ENCODE data around the gene SNCA.

DNA sequence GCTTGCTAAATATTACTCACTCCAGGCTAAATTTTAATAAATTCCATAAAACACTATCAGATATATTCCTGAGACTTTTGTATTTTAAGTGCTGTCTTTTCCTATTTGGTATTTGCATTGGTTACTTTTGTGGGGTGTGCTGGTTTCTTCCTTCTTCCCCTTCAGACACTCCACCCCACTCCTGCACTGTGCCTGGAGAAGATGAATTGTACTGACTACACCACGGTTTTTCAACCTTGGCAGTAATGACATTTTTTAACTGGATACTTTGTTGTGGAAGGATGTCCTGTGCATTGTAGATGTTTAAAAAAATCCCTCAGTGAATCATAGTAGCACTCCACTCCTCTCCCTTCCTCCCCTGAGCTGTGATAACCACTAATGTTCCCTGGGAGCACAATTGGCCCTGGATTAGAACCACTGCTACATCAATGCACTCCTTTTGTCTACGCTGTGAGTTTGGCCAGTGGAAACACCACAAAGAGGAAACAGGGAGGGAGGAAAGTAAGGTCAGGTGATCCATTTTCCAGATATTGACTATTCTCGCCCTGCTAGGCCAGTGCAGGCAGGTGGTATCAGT lies 36.3 kb downstream of the SNCA start:
- TF ChIP-seq, protein P1, sequence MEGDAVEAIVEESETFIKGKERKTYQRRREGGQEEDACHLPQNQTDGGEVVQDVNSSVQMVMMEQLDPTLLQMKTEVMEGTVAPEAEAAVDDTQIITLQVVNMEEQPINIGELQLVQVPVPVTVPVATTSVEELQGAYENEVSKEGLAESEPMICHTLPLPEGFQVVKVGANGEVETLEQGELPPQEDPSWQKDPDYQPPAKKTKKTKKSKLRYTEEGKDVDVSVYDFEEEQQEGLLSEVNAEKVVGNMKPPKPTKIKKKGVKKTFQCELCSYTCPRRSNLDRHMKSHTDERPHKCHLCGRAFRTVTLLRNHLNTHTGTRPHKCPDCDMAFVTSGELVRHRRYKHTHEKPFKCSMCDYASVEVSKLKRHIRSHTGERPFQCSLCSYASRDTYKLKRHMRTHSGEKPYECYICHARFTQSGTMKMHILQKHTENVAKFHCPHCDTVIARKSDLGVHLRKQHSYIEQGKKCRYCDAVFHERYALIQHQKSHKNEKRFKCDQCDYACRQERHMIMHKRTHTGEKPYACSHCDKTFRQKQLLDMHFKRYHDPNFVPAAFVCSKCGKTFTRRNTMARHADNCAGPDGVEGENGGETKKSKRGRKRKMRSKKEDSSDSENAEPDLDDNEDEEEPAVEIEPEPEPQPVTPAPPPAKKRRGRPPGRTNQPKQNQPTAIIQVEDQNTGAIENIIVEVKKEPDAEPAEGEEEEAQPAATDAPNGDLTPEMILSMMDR (IDR thresholded peaks at IDR 0.05): no peak
- TF ChIP-seq POLR2AphosphoS5 (IDR thresholded peaks at IDR 0.05; ENCODE audit: low read depth, low read length) (no peak), SIN3A (IDR thresholded peaks at IDR 0.05; ENCODE audit: borderline replicate concordance, insufficient read depth, low read depth, low read length) (no peak), REST (IDR thresholded peaks at IDR 0.05; ENCODE audit: insufficient read depth in 1 of 2, low read depth in 2 of 2, low read length in 1 of 2) (no peak)

All from Panc1 (cell line).